Stimulated activated memory B cell treated with anti-CD40 and anti-IgM and Interleukin-4, amounts not matched to agents 10 μg/mL and 1 μg/mL and 100 μg/mL, for 72 hours (primary cell): ENCODE data around the gene RUNX1.

ENCODE experiments used
- ATAC-seq: fragments of 150-1000 bp; cut with Tn5 transposase; 2 replicates; pipeline ENCODE4 v1.10.0; 2021
- H3K27ac Mint-ChIP-seq: one replicate; pipeline ENCODE4 v1.8.0; 2022; ENCODE audit warnings: mild to moderate bottlenecking, mixed read lengths
- H3K27me3 Mint-ChIP-seq: one replicate; pipeline ENCODE4 v1.8.0; 2022; ENCODE audit warnings: mixed read lengths
- H3K36me3 Mint-ChIP-seq: one replicate; pipeline ENCODE4 v1.8.0; 2022; ENCODE audit warnings: mixed read lengths
- H3K4me1 Mint-ChIP-seq: one replicate; pipeline ENCODE4 v1.8.0; 2022; ENCODE audit warnings: mixed read lengths
- H3K4me3 Mint-ChIP-seq: one replicate; pipeline ENCODE4 v1.8.0; 2022; ENCODE audit warnings: mild to moderate bottlenecking, moderate library complexity, mixed read lengths
- H3K9me3 Mint-ChIP-seq: one replicate; pipeline ENCODE4 v1.8.0; 2022; ENCODE audit warnings: mixed read lengths

The RUNX1 gene

GRCh38 chr21:35020436-35020835 is 28.7 kb downstream of the RUNX1 start:
- Mint-ChIP-seq H3K4me1 (peaks cover 75% of the 10 kb centered on the region), H3K27ac (peak overlapping the region; percentile 75), H3K4me3 (no peak overlapping the region), H3K36me3 (peaks cover 43% of the 10 kb centered on the region), H3K9me3 (no peaks in the 10 kb centered on the region), H3K27me3 (no peaks in the 10 kb centered on the region)
- peak; percentile 91 for ATAC-seq

- Mint-ChIP-seq H3K4me3 (no peak overlapping the region), H3K4me1 (peaks cover 69% of the 10 kb centered on the region), H3K27me3 (no peaks in the 10 kb centered on the region), H3K27ac (peak overlapping the region; percentile 5), H3K36me3 (peaks cover 51% of the 10 kb centered on the region), H3K9me3 (no peaks in the 10 kb centered on the region)
- no peak for ATAC-seq
Measured at GRCh38 chr21:35019631-35020032, 29.5 kb downstream of the RUNX1 start.

DNA sequence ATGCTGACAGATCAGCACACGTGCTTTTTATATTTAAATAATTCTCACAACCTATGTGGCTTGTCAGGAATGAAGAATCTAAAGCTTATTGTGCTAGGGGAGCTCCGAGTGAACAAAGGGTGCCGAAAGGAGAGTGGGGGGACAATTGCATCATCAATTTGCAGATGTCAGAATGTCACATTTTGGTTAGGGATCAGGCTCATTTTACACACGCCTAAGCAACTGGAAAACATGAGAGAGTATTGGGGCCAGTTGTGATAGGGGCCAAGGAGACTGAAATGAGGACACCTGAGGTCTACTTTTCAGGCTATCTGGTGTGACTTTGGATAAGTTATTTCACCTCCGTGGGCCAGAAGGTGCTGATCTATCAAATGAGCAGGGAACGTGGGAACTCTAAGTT is 31.8 kb downstream of the RUNX1 start:
- Mint-ChIP-seq H3K4me1 (peaks cover 57% of the 10 kb centered on the region), H3K27ac (peak overlapping the region; percentile 78), H3K9me3 (no peaks in the 10 kb centered on the region), H3K27me3 (no peaks in the 10 kb centered on the region), H3K36me3 (peaks cover 47% of the 10 kb centered on the region), H3K4me3 (no peak overlapping the region)
- no peak for ATAC-seq

DNA sequence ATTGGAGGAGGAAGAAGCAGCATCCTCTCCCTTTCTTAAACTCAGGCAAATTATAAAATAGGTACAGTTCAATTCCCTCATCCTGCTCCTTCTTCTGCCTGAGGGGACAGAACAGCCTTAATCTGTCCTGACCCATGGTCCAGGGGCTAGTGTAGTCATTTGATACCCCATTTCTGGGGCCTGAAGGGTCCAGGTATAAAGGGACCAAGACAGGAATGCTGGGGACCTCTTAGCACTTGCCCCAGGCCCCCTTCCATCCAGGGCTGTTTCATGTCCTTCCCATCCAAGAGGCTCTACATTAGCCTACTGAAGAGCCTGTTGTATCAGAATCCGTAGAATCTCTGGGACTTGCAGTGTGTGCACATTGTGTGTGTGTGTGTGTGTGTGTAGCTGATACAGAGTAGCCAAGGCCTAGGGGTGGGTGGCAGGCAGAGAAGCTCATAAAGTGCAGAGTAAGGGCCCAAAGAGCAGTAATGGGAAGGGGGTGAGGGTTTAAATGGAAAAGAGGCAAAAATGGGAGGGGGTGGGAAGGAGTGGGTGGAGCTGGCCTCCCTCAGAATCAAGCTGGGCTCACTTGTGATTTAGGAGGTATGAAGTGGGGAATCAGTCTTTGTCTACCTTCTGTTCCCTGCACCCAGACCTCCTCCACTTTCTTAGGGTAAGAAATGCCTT is 32.4 kb downstream of the RUNX1 start:
- Mint-ChIP-seq H3K36me3 (peaks cover 42% of the 10 kb centered on the region), H3K9me3 (no peaks in the 10 kb centered on the region), H3K27ac (peak overlapping the region; percentile 78), H3K4me3 (no peak overlapping the region), H3K4me1 (peaks cover 55% of the 10 kb centered on the region), H3K27me3 (no peaks in the 10 kb centered on the region)
- ATAC-seq: no peak

DNA sequence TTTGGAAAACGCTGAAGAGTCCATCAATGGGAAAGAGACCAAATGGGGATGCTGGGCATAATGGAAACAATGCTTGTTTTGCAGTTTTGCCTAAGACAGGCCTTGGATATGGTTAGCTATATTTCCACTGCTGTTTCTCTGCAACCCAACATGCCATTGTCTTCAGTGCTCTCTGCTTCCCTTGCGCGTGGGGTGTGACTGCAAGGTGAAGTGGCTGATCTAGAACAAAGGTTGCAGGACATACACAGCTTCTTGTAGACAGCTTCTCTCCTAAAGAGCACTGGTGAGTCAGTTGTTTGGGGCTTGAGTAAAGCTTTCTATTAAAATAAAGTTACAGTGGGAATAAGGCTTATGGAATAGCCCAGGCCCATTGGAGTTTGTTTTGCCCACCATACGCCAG is 33.0 kb downstream of the RUNX1 start:
- ATAC-seq: no peak
- peaks cover 55% of the 10 kb centered on the region for H3K4me1 Mint-ChIP-seq
- no peak overlapping the region for H3K4me3 Mint-ChIP-seq
- H3K36me3 Mint-ChIP-seq: peaks cover 38% of the 10 kb centered on the region
- no peaks in the 10 kb centered on the region for H3K27me3 Mint-ChIP-seq
- peak overlapping the region; percentile 78 for H3K27ac Mint-ChIP-seq
- H3K9me3 Mint-ChIP-seq: no peaks in the 10 kb centered on the region

- peaks cover 50% of the 10 kb centered on the region for H3K4me1 Mint-ChIP-seq
- H3K4me3 Mint-ChIP-seq: no peak overlapping the region
- peak overlapping the region; percentile 78 for H3K27ac Mint-ChIP-seq
- peaks cover 42% of the 10 kb centered on the region for H3K36me3 Mint-ChIP-seq
- H3K27me3 Mint-ChIP-seq: no peaks in the 10 kb centered on the region
- no peaks in the 10 kb centered on the region for H3K9me3 Mint-ChIP-seq
- no peak for ATAC-seq
Measured at GRCh38 chr21:35015435-35016024, 33.6 kb downstream of the RUNX1 start.

DNA sequence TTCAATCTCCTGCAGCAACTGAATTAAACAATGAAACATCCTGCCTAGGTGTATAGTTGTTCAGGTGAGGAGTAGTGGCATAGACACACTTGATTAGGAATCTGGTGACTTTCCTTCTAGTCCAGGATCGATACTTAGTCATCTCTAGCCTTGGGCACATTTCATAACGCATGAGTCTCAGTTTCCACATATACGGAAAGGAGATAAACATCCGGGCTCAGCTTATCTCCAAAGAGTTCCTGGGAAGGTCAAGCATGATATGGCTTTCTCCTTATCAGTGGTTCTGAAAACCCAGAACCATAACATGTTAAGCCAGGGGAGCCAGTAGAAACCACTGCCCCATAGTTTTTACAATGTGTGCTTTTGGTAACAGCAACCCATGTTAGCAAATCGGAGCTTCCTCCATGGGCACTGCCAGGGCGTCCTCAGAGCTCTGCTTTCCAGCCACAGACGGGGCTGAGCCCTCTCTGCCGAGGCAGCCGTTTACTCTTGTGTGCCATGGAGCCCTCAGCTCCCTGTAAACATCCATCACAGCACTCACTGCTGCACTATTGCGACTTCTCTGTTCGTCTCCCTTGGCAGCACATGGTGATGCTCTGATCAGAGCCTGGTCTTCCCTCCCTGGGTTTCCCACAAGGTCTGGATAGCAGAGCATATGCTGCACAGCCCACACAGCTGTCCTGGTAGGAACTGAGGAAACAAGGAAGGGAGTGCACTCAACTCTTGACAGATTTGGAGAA is 34.6 kb downstream of the RUNX1 start:
- Mint-ChIP-seq H3K27me3 (no peaks in the 10 kb centered on the region), H3K4me1 (peaks cover 42% of the 10 kb centered on the region), H3K27ac (no peak overlapping the region), H3K36me3 (peaks cover 44% of the 10 kb centered on the region), H3K9me3 (no peaks in the 10 kb centered on the region), H3K4me3 (no peak overlapping the region)
- ATAC-seq: no peak

- Mint-ChIP-seq H3K27ac (peak overlapping the region; percentile 42), H3K9me3 (no peaks in the 10 kb centered on the region), H3K36me3 (peaks cover 38% of the 10 kb centered on the region), H3K4me3 (no peak overlapping the region), H3K27me3 (no peaks in the 10 kb centered on the region), H3K4me1 (peaks cover 36% of the 10 kb centered on the region)
- ATAC-seq: peak; percentile 61
Measured at GRCh38 chr21:35011681-35012080, 37.4 kb downstream of the RUNX1 start.

DNA sequence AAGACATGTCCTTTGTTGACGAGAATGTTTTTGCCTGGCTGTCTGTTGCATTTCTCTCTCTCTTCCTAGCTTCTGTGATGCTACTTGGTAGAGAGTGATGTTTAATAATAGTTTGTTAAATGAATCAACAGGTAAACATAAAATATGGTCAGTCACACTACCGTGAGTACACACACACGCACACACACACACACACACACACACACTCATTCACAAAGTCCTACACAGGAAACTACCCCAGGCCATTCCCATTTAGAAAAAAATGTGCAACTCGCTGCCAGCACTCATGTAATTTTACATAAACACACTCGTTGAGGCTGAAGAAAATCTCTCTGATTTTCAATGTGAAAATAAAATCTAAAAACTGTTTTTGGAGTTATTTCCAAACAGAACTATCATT is 38.7 kb downstream of the RUNX1 start:
- peaks cover 43% of the 10 kb centered on the region for H3K36me3 Mint-ChIP-seq
- no peak overlapping the region for H3K27ac Mint-ChIP-seq
- H3K27me3 Mint-ChIP-seq: no peaks in the 10 kb centered on the region
- ATAC-seq: no peak
- H3K4me3 Mint-ChIP-seq: no peak overlapping the region
- peaks cover 29% of the 10 kb centered on the region for H3K4me1 Mint-ChIP-seq
- H3K9me3 Mint-ChIP-seq: no peaks in the 10 kb centered on the region

GRCh38 chr21:35007348-35007747 is 41.8 kb downstream of the RUNX1 start:
- Mint-ChIP-seq H3K27me3 (no peaks in the 10 kb centered on the region), H3K9me3 (no peaks in the 10 kb centered on the region), H3K36me3 (peaks cover 36% of the 10 kb centered on the region), H3K27ac (no peak overlapping the region), H3K4me3 (no peak overlapping the region), H3K4me1 (peaks cover 44% of the 10 kb centered on the region)
- ATAC-seq: no peak

GRCh38 chr21:35006771-35007170 is 42.3 kb downstream of the RUNX1 start:
- H3K27ac Mint-ChIP-seq: no peak overlapping the region
- peaks cover 36% of the 10 kb centered on the region for H3K36me3 Mint-ChIP-seq
- peaks cover 43% of the 10 kb centered on the region for H3K4me1 Mint-ChIP-seq
- H3K9me3 Mint-ChIP-seq: no peaks in the 10 kb centered on the region
- no peaks in the 10 kb centered on the region for H3K27me3 Mint-ChIP-seq
- ATAC-seq: no peak
- no peak overlapping the region for H3K4me3 Mint-ChIP-seq

- Mint-ChIP-seq H3K4me1 (peaks cover 38% of the 10 kb centered on the region), H3K27ac (no peak overlapping the region), H3K9me3 (no peaks in the 10 kb centered on the region), H3K4me3 (no peak overlapping the region), H3K36me3 (peaks cover 36% of the 10 kb centered on the region), H3K27me3 (no peaks in the 10 kb centered on the region)
- ATAC-seq: no peak
Measured at GRCh38 chr21:35006248-35006647, 42.9 kb downstream of the RUNX1 start.

GRCh38 chr21:35005560-35006224 is 43.4 kb downstream of the RUNX1 start:
- Mint-ChIP-seq H3K27me3 (no peaks in the 10 kb centered on the region), H3K9me3 (no peaks in the 10 kb centered on the region), H3K36me3 (peaks cover 35% of the 10 kb centered on the region), H3K4me3 (no peak overlapping the region), H3K4me1 (peaks cover 39% of the 10 kb centered on the region), H3K27ac (no peak overlapping the region)
- no peak for ATAC-seq

DNA sequence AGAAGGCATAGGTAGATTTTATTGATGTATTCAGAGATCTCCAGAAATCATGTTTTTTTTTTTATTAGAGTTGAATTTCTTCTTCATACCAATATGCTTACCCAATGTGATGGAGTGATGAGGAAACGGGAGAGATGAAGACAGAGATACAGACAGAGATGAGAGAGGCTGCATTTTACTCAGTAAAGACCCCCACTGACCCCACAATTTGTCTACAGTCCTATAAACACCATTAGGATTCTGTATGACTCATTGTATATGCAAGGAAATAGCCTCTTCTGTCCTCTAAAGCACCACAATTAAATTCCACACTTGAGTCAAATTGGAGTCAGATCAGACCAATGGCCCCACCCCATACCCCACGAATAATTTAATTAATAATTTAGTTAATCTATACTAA is 44.0 kb downstream of the RUNX1 start:
- Mint-ChIP-seq H3K9me3 (no peaks in the 10 kb centered on the region), H3K4me3 (no peak overlapping the region), H3K36me3 (peaks cover 36% of the 10 kb centered on the region), H3K4me1 (peaks cover 42% of the 10 kb centered on the region), H3K27me3 (no peaks in the 10 kb centered on the region), H3K27ac (peak overlapping the region; percentile 17)
- ATAC-seq: no peak

DNA sequence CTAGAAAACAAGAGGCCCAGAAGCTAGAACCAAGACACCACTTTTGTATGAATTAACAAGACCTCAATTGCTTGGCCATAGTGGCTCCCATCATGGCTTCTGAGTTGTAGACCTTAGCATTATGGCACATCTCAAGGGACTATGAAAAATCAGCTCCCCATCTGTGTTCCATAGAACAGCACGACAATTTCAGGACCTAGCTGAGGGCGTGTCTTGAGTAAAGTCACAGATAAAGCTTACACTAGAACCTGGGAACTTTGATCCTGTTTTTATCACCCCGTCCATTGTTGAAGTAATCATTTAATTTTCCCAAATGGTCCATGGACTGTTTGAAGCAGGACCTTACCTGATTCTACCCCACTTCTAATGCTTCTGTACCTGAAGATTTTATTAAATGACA is 44.8 kb downstream of the RUNX1 start:
- no peak for ATAC-seq
- Mint-ChIP-seq H3K36me3 (peaks cover 42% of the 10 kb centered on the region), H3K27me3 (no peaks in the 10 kb centered on the region), H3K27ac (no peak overlapping the region), H3K4me1 (peaks cover 46% of the 10 kb centered on the region), H3K9me3 (no peaks in the 10 kb centered on the region), H3K4me3 (no peak overlapping the region)
